HEK293 (cell line): ENCODE results near the gene DEK.

Source experiments
- BCL11B ChIP-seq: fragments of 450-650 bp; formaldehyde crosslinking; IDR thresholded peaks from 2 replicates; pipeline ENCODE4 v1.5.1; 2016; ENCODE audit warnings: low read depth, missing biosample characterization, missing genetic modification characterization
- EGR2 ChIP-seq: fragments of 450-650 bp; formaldehyde crosslinking; IDR thresholded peaks from 2 replicates; pipeline ENCODE4 v1.5.1; 2016; ENCODE audit warnings: low read depth, missing biosample characterization, missing genetic modification characterization
- GLI2 ChIP-seq: fragments of 450-650 bp; formaldehyde crosslinking; IDR thresholded peaks from 2 replicates; pipeline ENCODE4; 2017; ENCODE audit warnings: missing biosample characterization, missing genetic modification characterization, low read depth, borderline replicate concordance
- GLI4 ChIP-seq: fragments of 450-650 bp; formaldehyde crosslinking; IDR thresholded peaks from 2 replicates; pipeline ENCODE4 v1.5.1; 2016; ENCODE audit warnings: missing biosample characterization, missing genetic modification characterization
- GLIS1 ChIP-seq: fragments of 450-650 bp; formaldehyde crosslinking; IDR thresholded peaks from 2 replicates; pipeline ENCODE4 v1.5.1; 2016; ENCODE audit warnings: missing biosample characterization, missing genetic modification characterization
- IKZF3 ChIP-seq: fragments of 450-650 bp; IDR thresholded peaks from 2 replicates; pipeline ENCODE4 v1.5.0; 2018; ENCODE audit warnings: missing biosample characterization, mild to moderate bottlenecking, missing genetic modification characterization, moderate library complexity
- KLF10 ChIP-seq: fragments of 450-650 bp; IDR thresholded peaks from 2 replicates; pipeline ENCODE4 v1.5.1; 2018; ENCODE audit warnings: missing biosample characterization, mild to moderate bottlenecking, missing genetic modification characterization
- KLF7 ChIP-seq: fragments of 450-650 bp; formaldehyde crosslinking; IDR thresholded peaks from 2 replicates; pipeline ENCODE4 v1.5.1; 2016; ENCODE audit warnings: missing biosample characterization, missing genetic modification characterization, borderline replicate concordance
- KLF8 ChIP-seq: fragments of 450-650 bp; formaldehyde crosslinking; IDR thresholded peaks from 2 replicates; pipeline ENCODE4 v1.5.1; 2016; ENCODE audit warnings: missing biosample characterization, missing genetic modification characterization
- KLF9 ChIP-seq: fragments of 450-650 bp; formaldehyde crosslinking; IDR thresholded peaks from 2 replicates; pipeline ENCODE4 v1.5.1; 2016; ENCODE audit warnings: missing biosample characterization, missing genetic modification characterization, low read depth
- REST ChIP-seq: fragments of 450-650 bp; formaldehyde crosslinking; IDR thresholded peaks from 2 replicates; pipeline ENCODE4 v1.5.1; 2016; ENCODE audit warnings: missing biosample characterization, missing genetic modification characterization
- SETDB1 ChIP-seq: IDR thresholded peaks from one replicate; pipeline ENCODE4 v1.6.1; 2017; ENCODE audit warnings: mild to moderate bottlenecking, low read length, moderate library complexity, mixed read lengths; ENCODE audit not compliant: insufficient read length
- SP3 ChIP-seq: fragments of 450-650 bp; formaldehyde crosslinking; IDR thresholded peaks from 2 replicates; pipeline ENCODE4 v1.5.1; 2016; ENCODE audit warnings: missing biosample characterization, missing genetic modification characterization
- TCF7L2 ChIP-seq: IDR thresholded peaks from 2 replicates; pipeline ENCODE4 v1.6.1; 2011; ENCODE audit warnings: low read depth, mild to moderate bottlenecking, inconsistent platforms, low read length, moderate library complexity, borderline replicate concordance
- ZBTB20 ChIP-seq: fragments of 450-650 bp; formaldehyde crosslinking; IDR thresholded peaks from 2 replicates; pipeline ENCODE4 v1.5.1; 2016; ENCODE audit warnings: missing biosample characterization, missing genetic modification characterization
- ZNF133 ChIP-seq: fragments of 450-650 bp; formaldehyde crosslinking; IDR thresholded peaks from 2 replicates; pipeline ENCODE4 v1.5.1; 2016; ENCODE audit warnings: missing biosample characterization, missing genetic modification characterization
- ZNF148 ChIP-seq: fragments of 450-650 bp; formaldehyde crosslinking; IDR thresholded peaks from 2 replicates; pipeline ENCODE4 v1.5.0; 2017; ENCODE audit warnings: missing biosample characterization, missing genetic modification characterization, borderline replicate concordance
- ZNF24 ChIP-seq: fragments of 450-650 bp; formaldehyde crosslinking; IDR thresholded peaks from 2 replicates; pipeline ENCODE4 v1.5.1; 2016; ENCODE audit warnings: missing biosample characterization, missing genetic modification characterization
- ZNF335 ChIP-seq: fragments of 450-650 bp; formaldehyde crosslinking; conservative IDR thresholded peaks from 2 replicates; pipeline ENCODE4 v1.5.1; 2016; ENCODE audit warnings: missing biosample characterization, missing genetic modification characterization
- ZNF521 ChIP-seq: fragments of 450-650 bp; formaldehyde crosslinking; IDR thresholded peaks from 2 replicates; pipeline ENCODE4 v1.5.1; 2017; ENCODE audit warnings: missing biosample characterization, mild to moderate bottlenecking, missing genetic modification characterization
- ZNF600 ChIP-seq: fragments of 450-650 bp; formaldehyde crosslinking; IDR thresholded peaks from 2 replicates; pipeline ENCODE4 v1.5.1; 2016; ENCODE audit warnings: missing biosample characterization, missing genetic modification characterization
- ZNF629 ChIP-seq: fragments of 450-650 bp; formaldehyde crosslinking; IDR thresholded peaks from 2 replicates; pipeline ENCODE4 v1.5.1; 2017; ENCODE audit warnings: missing biosample characterization, missing genetic modification characterization
- ZNF654 ChIP-seq: fragments of 450-650 bp; formaldehyde crosslinking; IDR thresholded peaks from 2 replicates; pipeline ENCODE4 v1.5.1; 2016; ENCODE audit warnings: low read depth, missing biosample characterization, missing genetic modification characterization
- ZNF747 ChIP-seq: fragments of 450-650 bp; formaldehyde crosslinking; IDR thresholded peaks from 2 replicates; pipeline ENCODE4 v1.5.1; 2016; ENCODE audit warnings: missing biosample characterization, missing genetic modification characterization
- TF ChIP-seq, protein P1 (sequence below): fragments of 450-650 bp; formaldehyde crosslinking; optimal IDR thresholded peaks from 2 replicates; pipeline ENCODE3; 2016; ENCODE audit warnings: missing biosample characterization, mild to moderate bottlenecking, missing genetic modification characterization
- TF ChIP-seq, protein P2 (sequence below): fragments of 450-650 bp; formaldehyde crosslinking; IDR thresholded peaks from 2 replicates; pipeline ENCODE4 v1.5.1; 2016; ENCODE audit warnings: missing biosample characterization, missing genetic modification characterization
- TF ChIP-seq, protein P3 (sequence below): fragments of 450-650 bp; formaldehyde crosslinking; IDR thresholded peaks from 2 replicates; pipeline ENCODE4 v1.5.1; 2016; ENCODE audit warnings: missing biosample characterization, missing genetic modification characterization
- TF ChIP-seq, protein P4 (sequence below): fragments of 450-650 bp; IDR thresholded peaks from 2 replicates; pipeline ENCODE4 v1.5.1; 2018; ENCODE audit warnings: missing biosample characterization, missing genetic modification characterization

Gene DEK

GRCh38 chr6:18263418-18264218 is 712 bp downstream of the DEK start (continued):
- TF ChIP-seq ZNF747 (tag by site-specific recombination) = no peak
- 0 out of 2 replicates have a peak, but pooled peaks have one; percentile 11 for TF ChIP-seq IKZF3
- peak; percentile 23; the same call in 1 of the 2 replicates for TF ChIP-seq SP3 (tag by site-specific recombination)
- TF ChIP-seq GLI2 = no peak
- no peak for TF ChIP-seq TCF7L2
- TF ChIP-seq GLIS1 (tag by site-specific recombination) = no peak
- peak; percentile 50; the same call in 1 of the 2 replicates for TF ChIP-seq KLF7
- TF ChIP-seq ZNF629 = 0 out of 2 replicates have a peak, but pooled peaks have one; percentile 23
- TF ChIP-seq ZNF600 = peak; percentile 38; the same call in 1 of the 2 replicates
- TF ChIP-seq REST (tag by site-specific recombination) = no peak
- 0 out of 2 replicates have a peak, but pooled peaks have one; percentile 37 for TF ChIP-seq KLF9 (tag by site-specific recombination)
- TF ChIP-seq EGR2 (tag by site-specific recombination) = peak; percentile 49; the same call in 1 of the 2 replicates
- no peak for TF ChIP-seq ZNF148 (tag by site-specific recombination)
- TF ChIP-seq ZNF335 (tag by site-specific recombination) = peak; percentile 58; the same call in 1 of the 2 replicates
- TF ChIP-seq BCL11B (tag by site-specific recombination) = no peak
- no peak for TF ChIP-seq ZNF654
- TF ChIP-seq, protein P1, sequence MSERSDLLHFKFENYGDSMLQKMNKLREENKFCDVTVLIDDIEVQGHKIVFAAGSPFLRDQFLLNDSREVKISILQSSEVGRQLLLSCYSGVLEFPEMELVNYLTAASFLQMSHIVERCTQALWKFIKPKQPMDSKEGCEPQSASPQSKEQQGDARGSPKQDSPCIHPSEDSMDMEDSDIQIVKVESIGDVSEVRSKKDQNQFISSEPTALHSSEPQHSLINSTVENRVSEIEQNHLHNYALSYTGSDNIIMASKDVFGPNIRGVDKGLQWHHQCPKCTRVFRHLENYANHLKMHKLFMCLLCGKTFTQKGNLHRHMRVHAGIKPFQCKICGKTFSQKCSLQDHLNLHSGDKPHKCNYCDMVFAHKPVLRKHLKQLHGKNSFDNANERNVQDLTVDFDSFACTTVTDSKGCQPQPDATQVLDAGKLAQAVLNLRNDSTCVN (tag by site-specific recombination) = peak; percentile 90
- peak; percentile 52; the same call in 1 of the 2 replicates for TF ChIP-seq ZBTB20
- TF ChIP-seq GLI4 (tag by site-specific recombination) = no peak
- TF ChIP-seq, protein P2, sequence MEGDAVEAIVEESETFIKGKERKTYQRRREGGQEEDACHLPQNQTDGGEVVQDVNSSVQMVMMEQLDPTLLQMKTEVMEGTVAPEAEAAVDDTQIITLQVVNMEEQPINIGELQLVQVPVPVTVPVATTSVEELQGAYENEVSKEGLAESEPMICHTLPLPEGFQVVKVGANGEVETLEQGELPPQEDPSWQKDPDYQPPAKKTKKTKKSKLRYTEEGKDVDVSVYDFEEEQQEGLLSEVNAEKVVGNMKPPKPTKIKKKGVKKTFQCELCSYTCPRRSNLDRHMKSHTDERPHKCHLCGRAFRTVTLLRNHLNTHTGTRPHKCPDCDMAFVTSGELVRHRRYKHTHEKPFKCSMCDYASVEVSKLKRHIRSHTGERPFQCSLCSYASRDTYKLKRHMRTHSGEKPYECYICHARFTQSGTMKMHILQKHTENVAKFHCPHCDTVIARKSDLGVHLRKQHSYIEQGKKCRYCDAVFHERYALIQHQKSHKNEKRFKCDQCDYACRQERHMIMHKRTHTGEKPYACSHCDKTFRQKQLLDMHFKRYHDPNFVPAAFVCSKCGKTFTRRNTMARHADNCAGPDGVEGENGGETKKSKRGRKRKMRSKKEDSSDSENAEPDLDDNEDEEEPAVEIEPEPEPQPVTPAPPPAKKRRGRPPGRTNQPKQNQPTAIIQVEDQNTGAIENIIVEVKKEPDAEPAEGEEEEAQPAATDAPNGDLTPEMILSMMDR (tag by site-specific recombination) = peak; percentile 4; the same call in 1 of the 2 replicates
- 0 out of 2 replicates have a peak, but pooled peaks have one; percentile 10 for TF ChIP-seq ZNF24 (tag by site-specific recombination)
- peak; percentile 72; the same call in 1 of the 2 replicates for TF ChIP-seq KLF8 (tag by site-specific recombination)
- TF ChIP-seq, protein P3, sequence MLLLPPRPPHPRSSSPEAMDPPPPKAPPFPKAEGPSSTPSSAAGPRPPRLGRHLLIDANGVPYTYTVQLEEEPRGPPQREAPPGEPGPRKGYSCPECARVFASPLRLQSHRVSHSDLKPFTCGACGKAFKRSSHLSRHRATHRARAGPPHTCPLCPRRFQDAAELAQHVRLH (tag by site-specific recombination) = no peak
- no peak for TF ChIP-seq SETDB1
- TF ChIP-seq, protein P4, sequence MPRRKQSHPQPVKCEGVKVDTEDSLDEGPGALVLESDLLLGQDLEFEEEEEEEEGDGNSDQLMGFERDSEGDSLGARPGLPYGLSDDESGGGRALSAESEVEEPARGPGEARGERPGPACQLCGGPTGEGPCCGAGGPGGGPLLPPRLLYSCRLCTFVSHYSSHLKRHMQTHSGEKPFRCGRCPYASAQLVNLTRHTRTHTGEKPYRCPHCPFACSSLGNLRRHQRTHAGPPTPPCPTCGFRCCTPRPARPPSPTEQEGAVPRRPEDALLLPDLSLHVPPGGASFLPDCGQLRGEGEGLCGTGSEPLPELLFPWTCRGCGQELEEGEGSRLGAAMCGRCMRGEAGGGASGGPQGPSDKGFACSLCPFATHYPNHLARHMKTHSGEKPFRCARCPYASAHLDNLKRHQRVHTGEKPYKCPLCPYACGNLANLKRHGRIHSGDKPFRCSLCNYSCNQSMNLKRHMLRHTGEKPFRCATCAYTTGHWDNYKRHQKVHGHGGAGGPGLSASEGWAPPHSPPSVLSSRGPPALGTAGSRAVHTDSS (tag by site-specific recombination) = peak; percentile 93
- no peak for TF ChIP-seq ZNF133 (tag by site-specific recombination)
- TF ChIP-seq ZNF521 (tag by site-specific recombination) = no peak
- no peak for TF ChIP-seq KLF10
